Heart left ventricle (tissue), 13 donors: Measurements from ENCODE around the gene CDK4.

Source experiments
- CTCF ChIP-seq, 12 donors: fragments of 200-600 bp; sonication (generic) in 4 of 12; IDR thresholded peaks; one replicate each; pipeline versions ENCODE4 v1.5.0 to v1.8.0; 2018 to 2022; ENCODE audit warnings: antibody characterized with exemption in 12 of 12, mild to moderate bottlenecking in 5 of 12
- POLR2A ChIP-seq, 2 donors: fragments of 450-650 bp; IDR thresholded peaks; one replicate each; pipeline ENCODE4 v1.6.1; 2017; ENCODE audit warnings: antibody characterized with exemption in 2 of 2, mild to moderate bottlenecking in 2 of 2, moderate library complexity in 2 of 2
- donor health status: ischemic (EF 13 %, LVEDD 7.1; RV severe dilation, severe dysfunction).
- donor health status: DM: no; HTN: yes; CAD: no.
- donor health status: DM: no; HTN: no; CAD: no.
- donor health status: ischemic (EF 25% LVEDD 6.9; RV normal size, moderate dysfunction).
- donor health status: ischemic (EF 25% LVEDD 5.7; RV mildly dilated, moderate dysfunction).
- donor health status: ischemic (EF 35%, LVEDD 5.7; RV mildly dilated, moderate dysfunction).
- donor health status: nonischemic (EF 11% LVEDD 7.7; RV severe dilation, severe dysfunction).
- donor health status: DM: yes; HTN: yes; CAD: no.
- donor health status: PGD.
- donor health status: ischemic (EF 29% LVEDD 5.4; RV normal size, mild dysfunction).
- donor health status: nonischemic (EF 23%, LVEDD 6.1; RV moderate dilation, normal function).

- TF ChIP-seq POLR2A (IDR thresholded peaks at IDR 0.05) = no peak
- TF ChIP-seq CTCF (IDR thresholded peaks at IDR 0.05) = no peak
Measured at GRCh38 chr12:57713209-57713608, 38.9 kb downstream of the CDK4 start.
